ENCODE data around the gene ACTR6. TPM values are rescaled to one million over a fixed set of nuclear protein-coding genes. Genes with fewer than 3 reads are reported as not detected.

The ACTR6 gene
- total RNA-seq, 3 donors from 2014 or later: 11.2 to 33.5 (median 21.0) TPM

DNA sequence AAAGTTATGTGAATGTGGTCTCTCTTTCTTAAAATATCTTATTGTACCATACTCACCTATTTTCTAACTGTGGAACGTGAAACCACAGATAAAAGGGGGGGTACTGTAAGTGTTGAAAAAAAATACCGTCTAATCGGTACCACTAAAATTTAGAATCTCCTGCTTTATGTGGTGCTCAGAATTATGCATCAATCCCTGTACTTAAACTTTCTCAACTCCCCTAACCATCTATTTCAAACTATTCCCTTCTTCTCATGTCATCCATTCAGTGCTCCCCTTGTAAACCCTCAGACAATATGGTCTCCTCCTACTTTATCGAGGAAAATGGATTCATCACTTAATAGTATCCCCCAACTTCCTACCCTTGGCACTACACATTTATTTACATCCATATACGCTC, 42.5 kb downstream of the ACTR6 start:
- H3K27ac ChIP-seq: no peak overlapping the region
- H3K9me3 ChIP-seq: no peaks in the 10 kb centered on the region
- intact Hi-C loops (cut with DNase I; ENCODE audit: low total_unique reads): no loop called here
- TF ChIP-seq, protein P1, sequence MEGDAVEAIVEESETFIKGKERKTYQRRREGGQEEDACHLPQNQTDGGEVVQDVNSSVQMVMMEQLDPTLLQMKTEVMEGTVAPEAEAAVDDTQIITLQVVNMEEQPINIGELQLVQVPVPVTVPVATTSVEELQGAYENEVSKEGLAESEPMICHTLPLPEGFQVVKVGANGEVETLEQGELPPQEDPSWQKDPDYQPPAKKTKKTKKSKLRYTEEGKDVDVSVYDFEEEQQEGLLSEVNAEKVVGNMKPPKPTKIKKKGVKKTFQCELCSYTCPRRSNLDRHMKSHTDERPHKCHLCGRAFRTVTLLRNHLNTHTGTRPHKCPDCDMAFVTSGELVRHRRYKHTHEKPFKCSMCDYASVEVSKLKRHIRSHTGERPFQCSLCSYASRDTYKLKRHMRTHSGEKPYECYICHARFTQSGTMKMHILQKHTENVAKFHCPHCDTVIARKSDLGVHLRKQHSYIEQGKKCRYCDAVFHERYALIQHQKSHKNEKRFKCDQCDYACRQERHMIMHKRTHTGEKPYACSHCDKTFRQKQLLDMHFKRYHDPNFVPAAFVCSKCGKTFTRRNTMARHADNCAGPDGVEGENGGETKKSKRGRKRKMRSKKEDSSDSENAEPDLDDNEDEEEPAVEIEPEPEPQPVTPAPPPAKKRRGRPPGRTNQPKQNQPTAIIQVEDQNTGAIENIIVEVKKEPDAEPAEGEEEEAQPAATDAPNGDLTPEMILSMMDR (IDR thresholded peaks at IDR 0.05): no peak
- TF ChIP-seq POLR2A (IDR thresholded peaks at IDR 0.05) (no peak), POLR2AphosphoS5 (IDR thresholded peaks at IDR 0.05) (no peak)
- DNase-seq (ENCODE audit: low spot score in 2 of 2): no peak
- H3K4me1 ChIP-seq: no peaks in the 10 kb centered on the region
- no peaks in the 10 kb centered on the region for H3K27me3 ChIP-seq
- no peak overlapping the region for H3K4me3 ChIP-seq
- no peaks in the 10 kb centered on the region for H3K36me3 ChIP-seq

DNA sequence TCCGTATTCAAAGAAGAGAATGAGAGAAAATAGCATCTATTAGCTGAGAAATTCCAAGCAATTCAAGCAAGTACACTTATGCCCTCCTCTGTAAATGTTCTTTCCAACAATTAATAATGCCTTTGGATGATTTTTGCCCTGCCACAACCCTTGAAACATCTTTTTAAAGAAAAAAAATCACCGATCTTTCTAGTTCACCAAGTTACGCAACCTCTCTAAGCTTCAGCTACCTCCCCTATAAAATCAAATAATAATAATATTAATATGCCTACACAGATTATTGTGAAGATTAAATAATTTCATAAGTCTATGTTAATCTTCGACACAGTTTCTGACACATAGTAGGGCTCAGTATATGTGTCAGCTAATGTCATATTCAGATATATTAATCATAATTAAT, 47.1 kb downstream of the ACTR6 start:
- Histone ChIP-seq H3K9me3 (no peaks in the 10 kb centered on the region), H3K4me1 (no peaks in the 10 kb centered on the region), H3K4me3 (no peak overlapping the region), H3K36me3 (no peaks in the 10 kb centered on the region), H3K27ac (no peak overlapping the region), H3K27me3 (no peaks in the 10 kb centered on the region)
- TF ChIP-seq POLR2AphosphoS5 (IDR thresholded peaks at IDR 0.05) (no peak), POLR2A (IDR thresholded peaks at IDR 0.05) (no peak)
- TF ChIP-seq, protein P1 (IDR thresholded peaks at IDR 0.05): no peak
- no peak for DNase-seq (ENCODE audit: low spot score in 2 of 2)
- intact Hi-C loops (cut with DNase I; ENCODE audit: low total_unique reads): no loop called here

DNA sequence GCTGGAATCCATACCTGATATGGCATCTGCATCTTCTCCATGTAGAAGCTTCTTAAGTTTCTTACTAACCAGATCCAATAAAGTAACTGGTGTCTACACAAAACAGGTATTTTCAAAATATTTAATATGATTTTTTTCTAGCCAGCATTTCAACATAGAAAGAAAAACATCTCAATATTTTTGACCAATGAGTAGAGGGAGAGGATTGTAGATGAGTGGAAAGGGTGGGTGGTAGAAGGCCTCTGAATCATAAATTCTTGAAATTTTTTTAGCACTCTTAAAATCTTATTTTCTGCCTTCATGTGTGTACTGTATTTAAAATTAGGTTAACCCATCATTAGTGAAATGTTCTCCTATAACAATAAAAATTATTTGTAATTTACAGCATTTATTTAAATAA, 48.3 kb downstream of the ACTR6 start:
- no peaks in the 10 kb centered on the region for H3K27me3 ChIP-seq

DNA sequence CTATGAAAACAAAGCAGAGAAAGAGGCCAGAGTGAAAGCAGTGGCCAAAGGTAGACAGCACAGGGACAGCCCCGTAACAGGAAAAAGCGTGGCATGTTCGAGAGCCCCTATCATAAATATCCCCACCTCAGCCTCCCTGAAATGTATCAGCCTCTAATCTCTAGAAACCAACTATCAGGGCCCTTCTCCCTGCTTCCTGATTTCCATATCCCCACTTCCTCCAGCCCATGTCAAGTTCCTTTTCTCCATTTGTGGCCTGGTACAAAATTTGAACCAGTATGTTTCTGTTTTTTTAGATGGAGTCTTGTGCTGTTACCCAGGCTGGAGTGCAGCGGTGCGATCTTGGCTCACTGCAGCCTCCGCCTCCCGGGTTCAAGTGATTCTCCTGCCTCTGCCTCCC, 49.3 kb downstream of the ACTR6 start:
- Histone ChIP-seq H3K27ac (no peak overlapping the region), H3K36me3 (no peaks in the 10 kb centered on the region), H3K27me3 (no peaks in the 10 kb centered on the region), H3K9me3 (no peaks in the 10 kb centered on the region), H3K4me1 (no peaks in the 10 kb centered on the region), H3K4me3 (no peak overlapping the region)
- intact Hi-C loops (cut with DNase I; ENCODE audit: low total_unique reads): no loop called here
- TF ChIP-seq, protein P1 (IDR thresholded peaks at IDR 0.05): no peak
- no peak for TF ChIP-seq POLR2A (IDR thresholded peaks at IDR 0.05)
- no peak for TF ChIP-seq POLR2AphosphoS5 (IDR thresholded peaks at IDR 0.05)
- no peak for DNase-seq (ENCODE audit: low spot score in 2 of 2)

More for the DNA sequence above, 48.3 kb downstream of the ACTR6 start:
- H3K4me3 ChIP-seq: no peak overlapping the region
- intact Hi-C loops (cut with DNase I; ENCODE audit: low total_unique reads): no loop called here
- no peak for TF ChIP-seq POLR2AphosphoS5 (IDR thresholded peaks at IDR 0.05)
- TF ChIP-seq POLR2A (IDR thresholded peaks at IDR 0.05): no peak
- TF ChIP-seq, protein P1 (IDR thresholded peaks at IDR 0.05): no peak
- no peak for DNase-seq (ENCODE audit: low spot score in 2 of 2)
- H3K36me3 ChIP-seq: no peaks in the 10 kb centered on the region
- H3K27ac ChIP-seq: no peak overlapping the region
- H3K9me3 ChIP-seq: no peaks in the 10 kb centered on the region
- H3K4me1 ChIP-seq: no peaks in the 10 kb centered on the region

DNA sequence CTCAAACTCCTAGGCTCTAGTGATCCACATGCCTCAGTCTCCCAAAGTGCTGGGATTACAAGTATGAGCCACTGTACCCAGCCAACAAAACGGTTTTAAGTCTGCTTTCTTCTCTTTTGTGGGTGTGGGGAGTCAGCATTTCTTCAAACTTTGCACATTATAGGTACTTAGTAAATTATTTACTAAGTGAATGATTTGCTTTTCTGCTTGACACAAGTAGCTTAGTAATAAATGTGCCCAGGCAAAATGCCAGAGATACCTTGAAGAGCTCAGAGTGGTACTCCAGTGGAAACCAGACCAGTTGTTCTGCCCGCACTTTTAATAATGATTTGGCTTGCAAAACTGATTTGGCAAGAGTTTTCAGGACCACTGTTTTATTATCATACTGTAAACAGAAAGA, 51.3 kb downstream of the ACTR6 start:
- DNase-seq (ENCODE audit: low spot score in 2 of 2): no peak

More for the DNA sequence above, 51.3 kb downstream of the ACTR6 start:
- H3K4me3 ChIP-seq: no peak overlapping the region
- intact Hi-C loops (cut with DNase I; ENCODE audit: low total_unique reads): no loop called here
- H3K4me1 ChIP-seq: no peaks in the 10 kb centered on the region
- TF ChIP-seq, protein P1 (IDR thresholded peaks at IDR 0.05): no peak
- TF ChIP-seq POLR2AphosphoS5 (IDR thresholded peaks at IDR 0.05) (no peak), POLR2A (IDR thresholded peaks at IDR 0.05) (no peak)
- H3K27me3 ChIP-seq: no peaks in the 10 kb centered on the region
- no peaks in the 10 kb centered on the region for H3K9me3 ChIP-seq
- H3K36me3 ChIP-seq: no peaks in the 10 kb centered on the region
- H3K27ac ChIP-seq: no peak overlapping the region

Measured in breast epithelium (tissue), 4 donors.